Ishikawa (cell line): Measurements from ENCODE around the gene TNRC6B.

ENCODE experiments used
- CEBPB ChIP-seq: IDR thresholded peaks from 2 replicates; pipeline ENCODE4 v1.6.1; 2012
- TF ChIP-seq, protein P1 (sequence below): IDR thresholded peaks from 2 replicates; pipeline ENCODE4 v1.6.1; 2012; ENCODE audit warnings: low read depth, mild to moderate bottlenecking

DNA sequence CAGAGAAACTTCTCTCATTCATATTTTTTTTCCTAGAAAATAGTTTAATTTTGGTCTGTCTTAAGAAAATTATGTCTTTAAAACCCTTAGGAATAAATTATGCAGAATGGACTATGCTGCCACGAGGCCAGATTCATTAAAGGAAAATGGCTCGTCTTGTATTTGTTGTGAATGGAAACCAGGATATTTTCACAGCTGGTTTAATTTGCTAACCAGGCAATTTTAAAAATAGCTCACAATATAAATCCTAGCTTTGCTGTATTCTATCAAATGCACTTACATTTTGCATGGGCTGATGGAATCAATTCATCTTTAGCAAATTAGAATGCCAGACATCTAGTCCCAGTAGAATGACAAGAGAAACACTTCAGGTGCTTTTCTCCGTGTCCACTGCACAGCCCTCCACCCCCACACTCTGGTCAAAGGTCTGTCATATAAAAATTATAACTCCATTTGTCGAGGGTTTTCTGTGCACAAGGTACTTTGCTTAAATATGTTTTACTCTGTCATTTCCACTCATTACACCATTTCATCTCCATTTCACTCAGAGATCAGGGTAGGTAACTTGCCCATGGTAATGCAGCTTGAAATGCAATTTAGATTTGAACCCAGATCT is 20.3 kb upstream of the TNRC6B start:
- TF ChIP-seq, protein P1, sequence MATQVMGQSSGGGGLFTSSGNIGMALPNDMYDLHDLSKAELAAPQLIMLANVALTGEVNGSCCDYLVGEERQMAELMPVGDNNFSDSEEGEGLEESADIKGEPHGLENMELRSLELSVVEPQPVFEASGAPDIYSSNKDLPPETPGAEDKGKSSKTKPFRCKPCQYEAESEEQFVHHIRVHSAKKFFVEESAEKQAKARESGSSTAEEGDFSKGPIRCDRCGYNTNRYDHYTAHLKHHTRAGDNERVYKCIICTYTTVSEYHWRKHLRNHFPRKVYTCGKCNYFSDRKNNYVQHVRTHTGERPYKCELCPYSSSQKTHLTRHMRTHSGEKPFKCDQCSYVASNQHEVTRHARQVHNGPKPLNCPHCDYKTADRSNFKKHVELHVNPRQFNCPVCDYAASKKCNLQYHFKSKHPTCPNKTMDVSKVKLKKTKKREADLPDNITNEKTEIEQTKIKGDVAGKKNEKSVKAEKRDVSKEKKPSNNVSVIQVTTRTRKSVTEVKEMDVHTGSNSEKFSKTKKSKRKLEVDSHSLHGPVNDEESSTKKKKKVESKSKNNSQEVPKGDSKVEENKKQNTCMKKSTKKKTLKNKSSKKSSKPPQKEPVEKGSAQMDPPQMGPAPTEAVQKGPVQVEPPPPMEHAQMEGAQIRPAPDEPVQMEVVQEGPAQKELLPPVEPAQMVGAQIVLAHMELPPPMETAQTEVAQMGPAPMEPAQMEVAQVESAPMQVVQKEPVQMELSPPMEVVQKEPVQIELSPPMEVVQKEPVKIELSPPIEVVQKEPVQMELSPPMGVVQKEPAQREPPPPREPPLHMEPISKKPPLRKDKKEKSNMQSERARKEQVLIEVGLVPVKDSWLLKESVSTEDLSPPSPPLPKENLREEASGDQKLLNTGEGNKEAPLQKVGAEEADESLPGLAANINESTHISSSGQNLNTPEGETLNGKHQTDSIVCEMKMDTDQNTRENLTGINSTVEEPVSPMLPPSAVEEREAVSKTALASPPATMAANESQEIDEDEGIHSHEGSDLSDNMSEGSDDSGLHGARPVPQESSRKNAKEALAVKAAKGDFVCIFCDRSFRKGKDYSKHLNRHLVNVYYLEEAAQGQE: no peak
- no peak for TF ChIP-seq CEBPB
